Gastrocnemius medialis (tissue), 4 donors: ENCODE results near the gene TBC1D23.

ENCODE experiments used
- POLR2A ChIP-seq, 2 donors: fragments of 450-650 bp; IDR thresholded peaks; one replicate each; pipeline ENCODE4 v1.6.1; 2017; ENCODE audit warnings: antibody characterized with exemption in 2 of 2, mild to moderate bottlenecking in 2 of 2, moderate library complexity in 2 of 2
- TF ChIP-seq, protein P1 (sequence below), 5 experiments: fragments of 450-650 bp in 3 of 5; fragments of 200-600 bp in 2 of 5; sonication (generic) in 2 of 5; IDR thresholded peaks in 4 of 5; conservative IDR thresholded peaks in 1 of 5; 1 replicate in 4 of 5; 2 replicates in 1 of 5; pipeline ENCODE4 v1.5.1; 2016 to 2019; ENCODE audit warnings: antibody characterized with exemption in 5 of 5, mild to moderate bottlenecking in 3 of 5, moderate library complexity in 3 of 5

DNA sequence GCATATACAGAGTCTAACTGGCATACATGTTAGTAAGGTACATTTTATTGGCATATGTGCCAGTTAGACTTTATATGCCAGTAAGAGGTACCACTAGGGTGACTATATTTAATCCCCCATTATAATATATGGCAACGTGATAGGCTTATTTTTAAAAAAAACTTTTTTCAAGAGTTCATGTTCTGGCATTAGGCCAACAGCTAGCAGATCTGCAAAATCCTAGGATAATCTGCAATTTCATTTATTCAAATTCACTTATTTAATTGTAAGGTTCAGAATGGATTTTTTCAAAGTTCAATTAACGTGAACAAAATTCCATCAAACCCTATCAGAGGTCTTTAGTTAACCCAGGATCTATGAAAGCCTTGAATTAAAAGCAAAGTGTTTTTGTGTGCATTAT is 105.6 kb downstream of the TBC1D23 start:
- TF ChIP-seq, protein P1, sequence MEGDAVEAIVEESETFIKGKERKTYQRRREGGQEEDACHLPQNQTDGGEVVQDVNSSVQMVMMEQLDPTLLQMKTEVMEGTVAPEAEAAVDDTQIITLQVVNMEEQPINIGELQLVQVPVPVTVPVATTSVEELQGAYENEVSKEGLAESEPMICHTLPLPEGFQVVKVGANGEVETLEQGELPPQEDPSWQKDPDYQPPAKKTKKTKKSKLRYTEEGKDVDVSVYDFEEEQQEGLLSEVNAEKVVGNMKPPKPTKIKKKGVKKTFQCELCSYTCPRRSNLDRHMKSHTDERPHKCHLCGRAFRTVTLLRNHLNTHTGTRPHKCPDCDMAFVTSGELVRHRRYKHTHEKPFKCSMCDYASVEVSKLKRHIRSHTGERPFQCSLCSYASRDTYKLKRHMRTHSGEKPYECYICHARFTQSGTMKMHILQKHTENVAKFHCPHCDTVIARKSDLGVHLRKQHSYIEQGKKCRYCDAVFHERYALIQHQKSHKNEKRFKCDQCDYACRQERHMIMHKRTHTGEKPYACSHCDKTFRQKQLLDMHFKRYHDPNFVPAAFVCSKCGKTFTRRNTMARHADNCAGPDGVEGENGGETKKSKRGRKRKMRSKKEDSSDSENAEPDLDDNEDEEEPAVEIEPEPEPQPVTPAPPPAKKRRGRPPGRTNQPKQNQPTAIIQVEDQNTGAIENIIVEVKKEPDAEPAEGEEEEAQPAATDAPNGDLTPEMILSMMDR (IDR thresholded peaks at IDR 0.05 in 4 of 5, conservative IDR thresholded peaks at IDR 0.05 in 1 of 5) = no peak
- no peak for TF ChIP-seq POLR2A (IDR thresholded peaks at IDR 0.05)
